GM18867 (cell line): ENCODE results near the gene SELENOI.

ENCODE experiments used
- ATAC-seq: cut with Tn5 transposase; IDR thresholded peaks from one replicate; pipeline ENCODE4 v1.9.1; 2021; ENCODE audit warnings: mild to moderate bottlenecking, moderate library complexity; ENCODE audit not compliant: unreplicated experiment

SELENOI gene

GRCh38 chr2:26401739-26402541 is 56.0 kb downstream of the SELENOI start, which contains the start of gene DRC1:
Gene DRC1, plus strand, starts transcription at chr2:26401920. Its CDS starts 70 bp downstream, at chr2:26401990.
- ATAC-seq: no peak

GRCh38 chr2:26407526-26407925 is 61.6 kb downstream of the SELENOI start:
- no peak for ATAC-seq

- no peak for ATAC-seq
Observed at GRCh38 chr2:26409785-26410184, 63.8 kb downstream of the SELENOI start.

GRCh38 chr2:26410764-26411243 is 64.9 kb downstream of the SELENOI start:
- ATAC-seq: no peak

GRCh38 chr2:26411419-26411818 is 65.5 kb downstream of the SELENOI start:
- no peak for ATAC-seq

GRCh38 chr2:26412091-26412673 is 66.2 kb downstream of the SELENOI start:
- peak; percentile 64 for ATAC-seq

GRCh38 chr2:26414311-26414710 is 68.4 kb downstream of the SELENOI start:
- no peak for ATAC-seq

- no peak for ATAC-seq
Observed at GRCh38 chr2:26421961-26422360, 76.0 kb downstream of the SELENOI start.

GRCh38 chr2:26422947-26423629 is 77.1 kb downstream of the SELENOI start:
- ATAC-seq: no peak

- ATAC-seq: no peak
Observed at GRCh38 chr2:26423750-26424149, 77.8 kb downstream of the SELENOI start.

GRCh38 chr2:26424221-26424620 is 78.3 kb downstream of the SELENOI start:
- no peak for ATAC-seq

GRCh38 chr2:26428846-26429245 is 82.9 kb downstream of the SELENOI start:
- no peak for ATAC-seq

GRCh38 chr2:26429779-26430578 is 84.0 kb downstream of the SELENOI start:
- ATAC-seq: no peak

- ATAC-seq: no peak
Observed at GRCh38 chr2:26430826-26431225, 84.9 kb downstream of the SELENOI start.

GRCh38 chr2:26432363-26432762 is 86.4 kb downstream of the SELENOI start:
- ATAC-seq: no peak

- ATAC-seq: no peak
Observed at GRCh38 chr2:26432859-26433258, 86.9 kb downstream of the SELENOI start.

- ATAC-seq: no peak
Observed at GRCh38 chr2:26435106-26435505, 89.2 kb downstream of the SELENOI start.

- ATAC-seq: no peak
Observed at GRCh38 chr2:26438526-26438925, 92.6 kb downstream of the SELENOI start.

- no peak for ATAC-seq
Observed at GRCh38 chr2:26438926-26439325, 93.0 kb downstream of the SELENOI start.

- ATAC-seq: no peak
Observed at GRCh38 chr2:26442301-26442700, 96.4 kb downstream of the SELENOI start.

GRCh38 chr2:26442707-26443106 is 96.8 kb downstream of the SELENOI start:
- ATAC-seq: no peak
